H9 (cell line): Measurements from ENCODE around the gene CCNF. TPM values are rescaled to one million over a fixed set of nuclear protein-coding genes. Genes with fewer than 3 reads are reported as not detected.

Source experiments
- DNase-seq: peaks from one replicate; pipeline ENCODE4 v3.0.0-alpha.2; 2017
- H2AFZ ChIP-seq: one replicate; pipeline ENCODE4 v1.6.1; 2013; ENCODE audit warnings: mild to moderate bottlenecking, low read length, control low read depth, moderate library complexity
- H2AK5ac ChIP-seq: 2 replicates; pipeline ENCODE4 v1.6.1; 2013; ENCODE audit warnings: low read length, control low read depth, mixed read lengths; ENCODE audit not compliant: insufficient read length
- H2BK120ac ChIP-seq: one replicate; pipeline ENCODE4 v1.6.1; 2013; ENCODE audit warnings: low read depth, mild to moderate bottlenecking, low read length, control low read depth, inconsistent platforms; ENCODE audit not compliant: poor library complexity, severe bottlenecking
- H2BK12ac ChIP-seq: 2 replicates; pipeline ENCODE4 v1.6.1; 2013; ENCODE audit warnings: low read length, control low read depth, mixed read lengths, low read depth; ENCODE audit not compliant: insufficient read length
- H2BK15ac ChIP-seq: 2 replicates; pipeline ENCODE4 v1.6.1; 2013; ENCODE audit warnings: low read depth, low read length, control low read depth
- H2BK20ac ChIP-seq: one replicate; pipeline ENCODE4 v1.6.1; 2013; ENCODE audit warnings: low read depth, mild to moderate bottlenecking, low read length, control low read depth, inconsistent platforms; ENCODE audit not compliant: poor library complexity, severe bottlenecking
- H2BK5ac ChIP-seq: 2 replicates; pipeline ENCODE4 v1.6.1; 2013; ENCODE audit warnings: low read length, control low read depth, mixed read lengths; ENCODE audit not compliant: insufficient read length
- H3K14ac ChIP-seq: 2 replicates; pipeline ENCODE4 v1.6.1; 2013; ENCODE audit warnings: low read length, control low read depth; ENCODE audit not compliant: insufficient read depth
- H3K18ac ChIP-seq: 2 replicates; pipeline ENCODE4 v1.6.1; 2013; ENCODE audit warnings: low read depth, mild to moderate bottlenecking, mixed read lengths, low read length, control low read depth; ENCODE audit not compliant: insufficient read length
- H3K23ac ChIP-seq: 2 replicates; pipeline ENCODE4 v1.6.1; 2013; ENCODE audit warnings: low read length, control low read depth, mixed read lengths, low read depth; ENCODE audit not compliant: insufficient read length
- H3K23me2 ChIP-seq: 2 replicates; pipeline ENCODE4 v1.6.1; 2013; ENCODE audit warnings: low read depth, mild to moderate bottlenecking, mixed read lengths, low read length, control low read depth; ENCODE audit not compliant: insufficient read length, poor library complexity, severe bottlenecking
- H3K27ac ChIP-seq: 2 replicates; pipeline ENCODE4 v1.5.1; 2013; ENCODE audit warnings: low read length, control low read depth, mixed read lengths, low read depth; ENCODE audit not compliant: insufficient read length
- H3K27me3 ChIP-seq: 2 replicates; pipeline ENCODE4 v1.6.1; 2013; ENCODE audit warnings: low read length, control low read depth, inconsistent platforms; ENCODE audit not compliant: insufficient read depth
- H3K4ac ChIP-seq: 2 replicates; pipeline ENCODE4 v1.6.1; 2013; ENCODE audit warnings: low read depth, mild to moderate bottlenecking, control low read depth, inconsistent platforms, low read length, moderate library complexity
- H3K4me1 ChIP-seq: 2 replicates; pipeline ENCODE4 v1.6.1; 2013; ENCODE audit warnings: low read length, control low read depth, inconsistent platforms; ENCODE audit not compliant: insufficient read depth
- H3K4me2 ChIP-seq: 2 replicates; pipeline ENCODE4 v1.6.1; 2013; ENCODE audit warnings: low read length, control low read depth, mixed read lengths; ENCODE audit not compliant: insufficient read length, insufficient read depth
- H3K56ac ChIP-seq: 2 replicates; pipeline ENCODE4 v1.6.1; 2013; ENCODE audit warnings: low read depth, mild to moderate bottlenecking, mixed read lengths, low read length, control low read depth; ENCODE audit not compliant: insufficient read length
- H3K79me1 ChIP-seq: 2 replicates; pipeline ENCODE4 v1.6.1; 2013; ENCODE audit warnings: low read depth, mild to moderate bottlenecking, moderate library complexity, low read length, control low read depth, inconsistent platforms; ENCODE audit not compliant: insufficient read depth, poor library complexity, severe bottlenecking
- H3K79me2 ChIP-seq: 2 replicates; pipeline ENCODE4 v1.6.1; 2013; ENCODE audit warnings: low read length, control low read depth, inconsistent platforms; ENCODE audit not compliant: insufficient read depth
- H3K9ac ChIP-seq: 2 replicates; pipeline ENCODE4 v1.6.1; 2013; ENCODE audit warnings: low read length, control low read depth, mixed read lengths; ENCODE audit not compliant: insufficient read length; ENCODE audit errors: extremely low read depth
- H3K9me3 ChIP-seq: one replicate; pipeline ENCODE4 v1.6.1; 2013; ENCODE audit warnings: low read depth, low read length, inconsistent platforms; ENCODE audit not compliant: control insufficient read depth
- H3T11ph ChIP-seq: one replicate; pipeline ENCODE4 v1.6.1; 2013; ENCODE audit warnings: mild to moderate bottlenecking, low read length, control low read depth, inconsistent platforms
- H4K20me1 ChIP-seq: one replicate; pipeline ENCODE4 v1.6.1; 2013; ENCODE audit not compliant: control insufficient read depth, insufficient read length, insufficient read depth
- H4K5ac ChIP-seq: 2 replicates; pipeline ENCODE4 v1.6.1; 2013; ENCODE audit warnings: low read depth, mild to moderate bottlenecking, mixed read lengths, low read length, control low read depth; ENCODE audit not compliant: insufficient read length
- H4K8ac ChIP-seq: replicated peaks from 2 replicates; pipeline ENCODE4 v1.6.1; 2013; ENCODE audit warnings: low read length, control low read depth, mixed read lengths, low read depth; ENCODE audit not compliant: insufficient read length
- H4K91ac ChIP-seq: 2 replicates; pipeline ENCODE4 v1.6.1; 2013; ENCODE audit warnings: low read depth, mild to moderate bottlenecking, moderate library complexity, mixed read lengths, low read length, control low read depth; ENCODE audit not compliant: insufficient read length
- H3K27ac Mint-ChIP-seq, 3 experiments: 2 replicates in 2 of 3; 3 replicates in 1 of 3; pipeline ENCODE4 v1.8.0; 2020 to 2021; ENCODE audit warnings: mixed read lengths in 3 of 3, mild to moderate bottlenecking in 1 of 3, moderate library complexity in 1 of 3
- H3K27me3 Mint-ChIP-seq: 2 replicates; pipeline ENCODE4 v1.8.0; 2021; ENCODE audit warnings: low read depth, mild to moderate bottlenecking, moderate library complexity, mixed read lengths
- H3K36me3 Mint-ChIP-seq, 3 experiments: 2 replicates in 2 of 3; 3 replicates in 1 of 3; pipeline ENCODE4 v1.8.0; 2020 to 2021; ENCODE audit warnings: low read depth in 3 of 3, mixed read lengths in 3 of 3; ENCODE audit not compliant: insufficient read depth in 1 of 3
- H3K4me1 Mint-ChIP-seq, 2 experiments: 2 replicates each; pipeline ENCODE4 v1.8.0; 2020; ENCODE audit warnings: mixed read lengths in 2 of 2
- H3K4me3 Mint-ChIP-seq, 2 experiments: 2 replicates in 1 of 2; 3 replicates in 1 of 2; pipeline ENCODE4 v1.8.0; 2020 to 2021; ENCODE audit warnings: mild to moderate bottlenecking in 2 of 2, mixed read lengths in 2 of 2, moderate library complexity in 1 of 2
- H3K9me3 Mint-ChIP-seq, 2 experiments: 2 replicates in 1 of 2; 3 replicates in 1 of 2; pipeline ENCODE4 v1.8.0; 2020; ENCODE audit warnings: mild to moderate bottlenecking in 2 of 2, mixed read lengths in 2 of 2, moderate library complexity in 1 of 2
- WGBS: extraction: QIAGEN DNeasy Blood & Tissue Kit; methylation state at CpG from one replicate; pipeline ENCODE4 v1.1.7; 2013; ENCODE audit warnings: missing lambda C conversion rate, low lambda C conversion rate, mixed read lengths; ENCODE audit not compliant: insufficient read length; ENCODE audit errors: extremely low coverage; 5-methylcytosine and 5-hydroxymethylcytosine counted together
- total RNA-seq: library from RNA; stranded (reverse); gene quantifications from 2 replicates; pipeline ENCODE4 v1.2.1, GENCODE V29; 2021
- TF ChIP-seq, protein P1 (sequence below): fragments of 200-600 bp; sonication (generic); conservative IDR thresholded peaks from 3 replicates; pipeline ENCODE4 v1.8.0; 2021; ENCODE audit warnings: antibody characterized with exemption, mild to moderate bottlenecking

CCNF gene
- total RNA-seq, 1 experiment from 2014 or later: 61.6 TPM

DNA sequence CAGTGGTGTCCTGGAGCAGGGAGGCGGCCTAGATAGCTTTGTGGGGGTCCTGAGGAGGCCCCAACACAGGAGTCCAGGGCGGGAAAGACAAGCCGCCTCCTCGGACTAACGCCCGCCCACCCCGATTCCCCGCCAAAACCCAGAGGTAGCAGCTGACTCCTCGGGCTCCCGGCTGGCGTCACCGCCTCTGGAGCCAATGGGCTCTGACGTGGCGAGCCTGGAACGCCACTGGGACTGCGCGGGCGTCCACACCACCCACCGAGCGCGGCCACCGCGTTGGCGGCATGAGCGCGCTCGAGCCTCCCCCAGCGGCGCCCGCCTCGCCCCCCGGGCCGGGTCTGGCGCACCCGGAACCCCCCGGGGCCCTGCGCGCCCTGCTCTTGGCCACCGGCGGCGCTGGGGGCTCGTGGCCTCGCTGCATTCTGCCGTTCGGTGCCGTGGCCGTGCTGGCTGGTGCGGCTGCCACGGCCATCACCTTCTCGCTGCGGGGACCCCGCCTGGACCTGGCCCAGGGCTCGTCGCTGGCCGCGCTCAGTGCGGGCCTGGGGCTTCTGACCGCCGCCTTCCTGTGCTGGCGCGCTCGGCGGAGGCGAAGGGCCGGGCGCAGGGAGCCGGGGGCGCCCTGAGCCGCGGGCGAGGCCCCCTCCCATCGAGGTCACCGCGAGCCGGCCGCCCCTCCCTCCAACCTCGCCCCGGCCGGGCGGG is 38.4 kb downstream of the CCNF start:
- H3K79me2 ChIP-seq: no peaks in the 10 kb centered on the region
- H3K4me2 ChIP-seq: peak overlapping the region; percentile 15
- no peak overlapping the region for H4K5ac ChIP-seq
- H3K56ac ChIP-seq: no peak overlapping the region
- DNase-seq: peak; percentile 74
- H3K79me1 ChIP-seq: no peaks in the 10 kb centered on the region
- TF ChIP-seq, protein P1, sequence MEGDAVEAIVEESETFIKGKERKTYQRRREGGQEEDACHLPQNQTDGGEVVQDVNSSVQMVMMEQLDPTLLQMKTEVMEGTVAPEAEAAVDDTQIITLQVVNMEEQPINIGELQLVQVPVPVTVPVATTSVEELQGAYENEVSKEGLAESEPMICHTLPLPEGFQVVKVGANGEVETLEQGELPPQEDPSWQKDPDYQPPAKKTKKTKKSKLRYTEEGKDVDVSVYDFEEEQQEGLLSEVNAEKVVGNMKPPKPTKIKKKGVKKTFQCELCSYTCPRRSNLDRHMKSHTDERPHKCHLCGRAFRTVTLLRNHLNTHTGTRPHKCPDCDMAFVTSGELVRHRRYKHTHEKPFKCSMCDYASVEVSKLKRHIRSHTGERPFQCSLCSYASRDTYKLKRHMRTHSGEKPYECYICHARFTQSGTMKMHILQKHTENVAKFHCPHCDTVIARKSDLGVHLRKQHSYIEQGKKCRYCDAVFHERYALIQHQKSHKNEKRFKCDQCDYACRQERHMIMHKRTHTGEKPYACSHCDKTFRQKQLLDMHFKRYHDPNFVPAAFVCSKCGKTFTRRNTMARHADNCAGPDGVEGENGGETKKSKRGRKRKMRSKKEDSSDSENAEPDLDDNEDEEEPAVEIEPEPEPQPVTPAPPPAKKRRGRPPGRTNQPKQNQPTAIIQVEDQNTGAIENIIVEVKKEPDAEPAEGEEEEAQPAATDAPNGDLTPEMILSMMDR: peak; percentile 35; the same call in 1 of the 3 replicates
- no peak overlapping the region for H3K4ac ChIP-seq
- H3K27me3 Mint-ChIP-seq: peaks cover 27% of the 10 kb centered on the region
- H3K18ac ChIP-seq: no peak overlapping the region
- no peaks in the 10 kb centered on the region for H3K9me3 ChIP-seq
- H4K20me1 ChIP-seq: no peaks in the 10 kb centered on the region
- H2AK5ac ChIP-seq: no peak overlapping the region
- no peak overlapping the region for H2BK5ac ChIP-seq
- no peak overlapping the region for H3K9ac ChIP-seq
- H3K36me3 Mint-ChIP-seq: peaks cover 4 to 13% (median 10%) of the 10 kb centered on the region in 3 experiments; a peak in 5 of 7 replicates
- H3K23me2 ChIP-seq: peaks cover 9% of the 10 kb centered on the region
- peak overlapping the region; percentile 58 to 78 for H3K4me3 Mint-ChIP-seq
- peaks cover 15 to 22% of the 10 kb centered on the region in 2 experiments for H3K4me1 Mint-ChIP-seq
- peak overlapping the region; percentile 5; the same call in 1 of the 2 replicates for H3K14ac ChIP-seq
- no peak overlapping the region for H2BK12ac ChIP-seq
- H2AFZ ChIP-seq: no peak overlapping the region
- no peak overlapping the region for H3K23ac ChIP-seq
- H3K4me1 ChIP-seq: no peaks in the 10 kb centered on the region
- WGBS: no CpG with 5 or more reads among the region's 80 CpGs
- no peak overlapping the region for H2BK20ac ChIP-seq
- no peak overlapping the region for H3K27ac ChIP-seq
- H3T11ph ChIP-seq: no peak overlapping the region
- no peaks in the 10 kb centered on the region for H3K9me3 Mint-ChIP-seq
- peaks cover 11% of the 10 kb centered on the region; the same call in 1 of the 2 replicates for H3K27me3 ChIP-seq
- H2BK15ac ChIP-seq: no peak overlapping the region
- H3K27ac Mint-ChIP-seq: 0 out of 7 replicates have a peak overlapping the region, but pooled peaks of 1 of the 3 experiments have one; percentile 61
- H4K91ac ChIP-seq: no peak overlapping the region
- no peak overlapping the region for H4K8ac ChIP-seq
- no peak overlapping the region for H2BK120ac ChIP-seq
